Cardiac fibroblast (primary cell): Measurements from ENCODE around the gene SIAH3.

Experiments
- DNase-seq, 2 donors: peaks; one replicate each; pipeline versions ENCODE4 v3.0.0 to v3.0.0-alpha.2; 2010; ENCODE audit warnings: low read depth in 2 of 2
- H3K4me3 ChIP-seq, 2 donors: replicated peaks in 1 of 2; 1 replicate in 1 of 2; 2 replicates in 1 of 2; pipeline ENCODE4 v1.5.1; 2011; ENCODE audit warnings: low read depth in 2 of 2, low read length in 2 of 2, mild to moderate bottlenecking in 2 of 2, moderate library complexity in 1 of 2
- CTCF ChIP-seq: IDR thresholded peaks from one replicate; pipeline ENCODE4 v1.5.1; 2011; ENCODE audit warnings: low read depth, mild to moderate bottlenecking, low read length, inconsistent platforms

The SIAH3 gene

GRCh38 chr13:45828256-45828968, 23.1 kb downstream of the SIAH3 start:
- no peak for TF ChIP-seq CTCF
- no peak for DNase-seq

GRCh38 chr13:45827318-45827717, 24.2 kb downstream of the SIAH3 start:
- DNase-seq: no peak
- TF ChIP-seq CTCF: no peak
- no peak overlapping the region for H3K4me3 ChIP-seq

More at GRCh38 chr13:45828256-45828968, 23.1 kb downstream of the SIAH3 start:
- no peak overlapping the region for H3K4me3 ChIP-seq

GRCh38 chr13:45826731-45827130, 24.8 kb downstream of the SIAH3 start:
- TF ChIP-seq CTCF: no peak
- no peak for DNase-seq
- H3K4me3 ChIP-seq: no peak overlapping the region

- TF ChIP-seq CTCF: no peak
- no peak overlapping the region for H3K4me3 ChIP-seq
- no peak for DNase-seq
Measured at GRCh38 chr13:45825387-45825650, 26.2 kb downstream of the SIAH3 start.

- no peak for TF ChIP-seq CTCF
- DNase-seq: no peak
- no peak overlapping the region for H3K4me3 ChIP-seq
Measured at GRCh38 chr13:45823583-45823982, 28.0 kb downstream of the SIAH3 start.

- DNase-seq: no peak
- TF ChIP-seq CTCF: no peak
- no peak overlapping the region for H3K4me3 ChIP-seq
Measured at GRCh38 chr13:45821811-45822210, 29.7 kb downstream of the SIAH3 start.
